ENCODE results near the gene RNF150.

Gene RNF150

GRCh38 chr4:141021397-141022110, 111.7 kb downstream of the RNF150 start:
- DNase-seq: peak; percentile 67

DNA sequence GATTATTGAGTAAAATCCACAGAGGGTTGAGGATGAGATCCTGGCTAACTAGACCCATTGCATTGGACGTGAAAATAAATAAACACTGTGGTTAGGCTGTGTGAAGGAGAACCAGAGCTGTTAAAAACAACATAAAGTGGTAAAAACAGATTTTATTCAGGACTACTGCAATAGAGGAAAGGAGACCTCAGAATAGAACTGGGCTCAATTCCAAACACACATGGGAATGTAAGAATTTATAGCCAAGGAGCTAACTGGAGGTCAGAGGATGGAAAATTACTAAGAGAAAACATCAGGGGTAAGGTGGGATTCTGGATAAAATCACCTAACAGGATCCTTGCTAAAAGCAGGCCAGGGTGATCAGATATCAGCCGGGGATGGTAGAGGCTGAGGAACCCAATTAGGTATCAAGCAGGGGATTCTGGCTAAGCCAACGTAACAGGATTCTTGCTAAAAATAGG, 112.4 kb downstream of the RNF150 start:
- DNase-seq: no peak

DNA sequence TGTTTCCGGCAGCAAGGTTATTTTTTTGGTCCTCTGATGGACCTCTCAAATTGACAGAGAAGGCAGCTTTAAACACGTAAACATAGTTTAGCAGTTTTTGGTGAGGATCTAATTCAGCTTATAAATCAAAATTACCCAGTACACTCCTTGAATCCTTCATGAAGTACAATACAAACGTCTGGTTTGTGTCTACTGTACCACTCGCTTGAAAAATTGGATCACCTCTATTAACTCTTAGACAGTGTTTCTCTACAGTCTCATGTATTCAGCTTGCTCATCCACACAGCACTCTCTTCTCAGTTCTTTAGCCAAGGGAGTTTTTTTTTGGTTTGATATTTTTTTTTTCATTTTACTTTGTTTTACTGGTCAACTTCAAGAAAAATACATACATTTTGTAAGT, 113.5 kb downstream of the RNF150 start:
- DNase-seq: no peak

- DNase-seq: no peak
These were observed 117.0 kb downstream of the RNF150 start for GRCh38 chr4:141016117-141016798.

DNA sequence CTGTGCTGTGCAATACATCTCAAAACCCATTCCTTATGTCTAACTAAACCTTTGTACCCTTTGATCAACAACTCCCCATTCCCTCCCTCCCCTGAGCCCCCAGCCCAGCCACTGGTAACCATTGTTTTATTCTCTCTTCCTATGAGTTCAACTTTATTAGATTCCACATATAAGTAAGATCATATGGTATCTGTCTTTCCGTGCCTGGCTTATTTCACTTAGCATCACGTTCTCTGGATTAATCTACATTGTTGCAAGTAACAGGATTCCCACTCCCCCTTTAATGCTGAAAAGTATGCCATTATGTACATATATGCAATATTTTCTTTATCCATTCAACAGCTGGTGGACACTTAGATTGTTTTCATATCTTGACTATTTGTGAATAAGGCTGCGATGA, 119.4 kb downstream of the RNF150 start:
- DNase-seq: no peak

GRCh38 chr4:141011901-141012315, 121.4 kb downstream of the RNF150 start:
- no peak for DNase-seq

DNA sequence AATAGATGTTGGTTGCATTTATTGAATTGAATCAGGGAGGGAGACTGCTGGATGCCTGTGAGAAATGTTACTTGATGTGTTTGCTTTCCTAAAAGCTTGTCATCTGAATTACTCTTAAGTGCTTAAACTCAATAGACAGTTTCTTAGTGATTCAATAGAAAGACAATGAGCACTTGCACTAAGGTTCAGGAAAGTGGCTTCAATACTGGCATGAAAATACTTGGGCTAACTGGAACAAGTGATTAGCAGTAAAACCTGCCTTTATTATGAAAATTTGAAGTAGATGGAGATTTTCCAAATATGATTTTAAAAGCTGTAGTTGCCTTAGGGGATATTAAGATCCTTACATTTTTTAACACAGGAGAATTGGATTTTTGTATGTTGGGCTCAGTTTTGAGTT, 123.3 kb downstream of the RNF150 start:
- DNase-seq: no peak

- DNase-seq: no peak
These were observed 124.1 kb downstream of the RNF150 start for GRCh38 chr4:141009129-141009528.

DNA sequence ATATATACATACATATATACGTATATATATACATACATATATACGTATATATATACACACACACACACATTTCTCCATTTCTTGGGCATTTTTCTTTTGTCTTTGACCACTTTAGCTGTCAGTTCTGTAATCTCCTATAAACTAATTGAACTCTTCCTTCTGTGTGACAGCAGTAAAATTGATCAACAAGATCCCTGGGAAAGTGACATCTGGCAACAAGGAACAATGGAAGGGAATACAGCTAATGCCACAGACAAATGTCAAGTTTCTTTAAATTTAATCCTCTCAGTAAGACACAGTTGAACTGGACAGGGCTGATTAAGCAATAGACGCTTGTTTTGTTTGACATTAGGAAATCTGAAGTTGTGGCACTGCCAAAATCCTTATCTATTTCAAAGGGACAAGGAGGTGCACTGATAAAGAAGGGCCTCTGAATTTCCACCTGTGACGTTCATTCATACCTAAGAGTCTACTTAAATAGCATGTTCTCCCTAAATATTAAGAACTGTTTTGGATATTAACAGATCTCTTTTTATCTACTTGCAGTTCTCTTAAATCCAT, 126.9 kb downstream of the RNF150 start:
- no peak for DNase-seq

DNA sequence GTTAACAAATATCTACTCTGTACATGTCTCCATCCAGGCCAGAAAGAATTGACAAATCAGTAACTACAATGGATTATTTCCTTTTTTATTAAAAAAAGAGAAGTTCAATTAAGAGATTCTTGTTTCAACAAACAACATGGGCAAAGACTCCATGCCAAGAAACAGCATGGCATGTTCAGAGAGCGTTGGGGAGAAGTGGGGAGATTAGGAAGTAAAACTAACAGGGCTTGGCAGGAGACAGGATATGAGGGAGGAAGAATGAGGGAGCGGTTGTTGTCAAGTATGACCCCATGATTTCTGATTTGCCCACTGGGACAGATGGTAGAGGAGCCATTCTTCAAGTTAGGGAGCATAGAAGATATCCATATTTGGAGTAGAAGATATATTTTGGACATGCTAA, 128.4 kb downstream of the RNF150 start:
- DNase-seq: no peak

- no peak for DNase-seq
These were observed 130.1 kb downstream of the RNF150 start for GRCh38 chr4:141003193-141003592.

GRCh38 chr4:141002323-141002805, 130.9 kb downstream of the RNF150 start:
- no peak for DNase-seq

DNA sequence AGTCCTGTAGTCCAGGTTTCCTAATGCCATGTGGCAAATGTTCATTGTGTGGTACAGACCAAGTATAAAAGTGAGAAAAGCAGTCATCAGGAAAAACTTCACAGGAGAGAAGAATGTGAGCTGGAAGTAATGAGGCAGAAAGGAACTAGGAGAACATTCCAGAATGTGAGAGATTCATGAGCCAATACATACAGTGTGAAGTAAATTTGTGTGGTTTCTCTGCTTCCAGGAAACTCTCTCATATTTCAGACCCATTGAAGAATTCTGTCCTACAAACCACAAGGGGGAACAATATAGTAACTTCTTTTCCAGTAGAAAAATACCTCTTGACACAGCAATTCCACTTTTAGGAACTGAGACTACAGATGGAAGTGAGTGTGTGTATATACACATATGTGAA, 136.5 kb downstream of the RNF150 start:
- DNase-seq: peak; percentile 3

DNA sequence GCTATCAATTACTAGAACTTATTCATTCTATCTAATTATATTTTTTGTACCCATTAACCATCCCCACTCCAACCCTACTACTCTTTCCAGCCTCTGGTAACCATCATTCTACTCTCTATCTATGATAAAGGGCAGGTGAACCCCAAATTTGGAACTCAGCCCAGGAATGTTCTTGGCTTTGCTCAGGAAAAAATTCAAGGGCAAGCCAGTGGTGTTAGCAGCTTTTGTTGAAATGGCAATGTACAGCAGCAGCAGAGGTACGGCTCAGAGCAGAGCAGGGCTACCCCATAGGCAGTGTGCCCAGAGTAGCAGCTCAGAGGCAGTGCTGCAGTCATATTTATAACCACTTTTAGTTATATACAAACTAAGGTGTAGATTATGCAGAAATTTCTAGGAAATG, 138.2 kb downstream of the RNF150 start:
- no peak for DNase-seq

- no peak for DNase-seq
These were observed 139.3 kb downstream of the RNF150 start for GRCh38 chr4:140994015-140994414.

GRCh38 chr4:140993370-140993769, 139.9 kb downstream of the RNF150 start:
- DNase-seq: no peak

GRCh38 chr4:140989944-140990343, 143.3 kb downstream of the RNF150 start:
- DNase-seq: no peak

GRCh38 chr4:140986045-140986444, 147.2 kb downstream of the RNF150 start:
- no peak for DNase-seq

DNA sequence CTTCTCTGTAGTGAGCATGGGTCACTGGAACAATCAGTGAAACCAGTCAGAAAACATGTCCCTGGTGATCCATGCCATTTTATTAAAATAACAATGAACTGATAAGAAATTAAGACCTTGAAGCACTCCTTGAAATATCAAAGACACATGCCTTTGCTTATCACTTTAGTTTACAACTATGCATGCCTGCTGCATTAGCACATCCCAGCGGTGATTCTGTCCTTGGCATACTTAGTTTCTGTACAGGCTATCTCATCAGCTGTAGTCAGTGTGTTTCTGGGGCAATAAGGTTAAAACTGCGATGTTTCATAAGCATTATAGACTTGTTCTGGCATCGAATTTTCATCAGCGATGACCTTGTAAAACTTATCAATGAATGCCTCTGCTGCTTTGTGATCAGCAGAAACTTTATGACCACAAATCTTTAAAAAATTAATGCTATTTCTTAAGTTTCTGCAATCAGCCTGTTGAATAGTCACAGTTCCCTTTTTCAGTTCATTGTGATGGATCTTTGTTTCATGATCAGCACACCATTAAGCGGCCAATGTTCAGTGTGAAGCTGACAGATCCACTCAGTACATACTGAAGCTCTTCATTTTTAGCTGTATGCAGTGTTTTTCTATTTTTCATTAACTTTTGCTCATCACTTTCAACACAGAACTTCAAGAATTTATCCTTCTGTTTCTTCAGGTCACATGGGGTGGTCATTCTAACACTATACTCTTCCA, 150.5 kb downstream of the RNF150 start:
- no peak for DNase-seq

- DNase-seq: no peak
These were observed 152.7 kb downstream of the RNF150 start for GRCh38 chr4:140980426-140981200.

DNA sequence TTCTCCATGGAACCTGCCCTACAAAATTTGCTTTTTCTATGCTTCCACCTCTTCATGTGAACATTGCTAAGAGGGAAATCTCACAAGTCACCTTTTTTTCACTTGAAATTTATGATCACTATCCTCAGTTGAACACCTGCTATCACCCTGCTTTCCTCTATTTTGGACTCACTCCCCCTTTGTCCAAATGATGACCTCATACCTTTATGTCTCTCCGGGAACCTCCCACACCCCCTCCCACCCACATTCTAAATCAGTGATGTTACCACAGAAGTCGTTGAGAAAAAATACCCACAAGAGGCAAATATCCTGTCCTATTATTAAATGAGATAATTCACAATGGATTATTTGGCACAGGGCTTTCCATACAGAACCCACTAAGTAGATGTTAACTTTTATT, 156.5 kb downstream of the RNF150 start:
- no peak for DNase-seq

GRCh38 chr4:140971077-140971792, 162.0 kb downstream of the RNF150 start:
- DNase-seq: no peak

All from NCI-H1694 (cell line).